ENCODE results near the gene ADAM15.

DNA sequence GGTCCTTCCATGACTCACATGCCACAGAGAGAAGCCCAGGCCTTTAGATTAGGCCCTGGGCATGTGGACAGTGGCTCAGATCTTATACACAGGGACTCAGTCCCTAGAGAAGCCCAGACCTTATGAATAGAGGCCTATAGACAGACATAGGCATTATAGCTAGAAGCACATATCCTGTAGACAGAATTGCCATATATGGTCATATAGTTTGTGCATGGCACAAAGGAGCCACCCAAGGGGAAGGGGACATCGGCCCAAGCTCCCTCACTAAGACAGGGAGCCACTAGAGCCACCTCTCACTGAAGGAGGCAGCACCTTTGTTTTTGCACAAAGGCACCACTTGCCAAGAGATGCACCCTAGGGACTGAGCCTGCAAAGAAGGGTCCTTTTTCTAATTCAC is 25.3 kb downstream of the ADAM15 start:
- TF ChIP-seq, protein P1, sequence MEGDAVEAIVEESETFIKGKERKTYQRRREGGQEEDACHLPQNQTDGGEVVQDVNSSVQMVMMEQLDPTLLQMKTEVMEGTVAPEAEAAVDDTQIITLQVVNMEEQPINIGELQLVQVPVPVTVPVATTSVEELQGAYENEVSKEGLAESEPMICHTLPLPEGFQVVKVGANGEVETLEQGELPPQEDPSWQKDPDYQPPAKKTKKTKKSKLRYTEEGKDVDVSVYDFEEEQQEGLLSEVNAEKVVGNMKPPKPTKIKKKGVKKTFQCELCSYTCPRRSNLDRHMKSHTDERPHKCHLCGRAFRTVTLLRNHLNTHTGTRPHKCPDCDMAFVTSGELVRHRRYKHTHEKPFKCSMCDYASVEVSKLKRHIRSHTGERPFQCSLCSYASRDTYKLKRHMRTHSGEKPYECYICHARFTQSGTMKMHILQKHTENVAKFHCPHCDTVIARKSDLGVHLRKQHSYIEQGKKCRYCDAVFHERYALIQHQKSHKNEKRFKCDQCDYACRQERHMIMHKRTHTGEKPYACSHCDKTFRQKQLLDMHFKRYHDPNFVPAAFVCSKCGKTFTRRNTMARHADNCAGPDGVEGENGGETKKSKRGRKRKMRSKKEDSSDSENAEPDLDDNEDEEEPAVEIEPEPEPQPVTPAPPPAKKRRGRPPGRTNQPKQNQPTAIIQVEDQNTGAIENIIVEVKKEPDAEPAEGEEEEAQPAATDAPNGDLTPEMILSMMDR (IDR thresholded peaks at IDR 0.05; ENCODE audit: low read depth, low read length, poor library complexity, severe bottlenecking) = no peak
- TF ChIP-seq EZH2phosphoT487 (IDR thresholded peaks at IDR 0.05; ENCODE audit: borderline replicate concordance, low read length) = no peak

Measured in DOHH2 (cell line).